Suprapubic skin (tissue), 4 donors: ENCODE measurements around the gene MRPL10.

Source experiments
- CTCF ChIP-seq, 2 donors: fragments of 200-600 bp in 1 of 2; fragments of 450-650 bp in 1 of 2; sonication (generic) in 1 of 2; IDR thresholded peaks; one replicate each; pipeline ENCODE4 v1.5.1; 2016 to 2019; ENCODE audit warnings: antibody characterized with exemption in 2 of 2, mild to moderate bottlenecking in 1 of 2, moderate library complexity in 1 of 2
- EP300 ChIP-seq: sonication (generic); formaldehyde crosslinking; IDR thresholded peaks from one replicate; pipeline ENCODE4 v1.6.1; 2017; ENCODE audit warnings: antibody characterized with exemption
- POLR2A ChIP-seq, 2 donors: fragments of 450-650 bp; IDR thresholded peaks; one replicate each; pipeline ENCODE4 v1.6.1; 2017; ENCODE audit warnings: antibody characterized with exemption in 2 of 2, mild to moderate bottlenecking in 2 of 2, moderate library complexity in 2 of 2
- POLR2AphosphoS5 ChIP-seq, 3 donors: sonication (generic); formaldehyde crosslinking; IDR thresholded peaks; one replicate each; pipeline ENCODE4 v1.6.1; 2017; ENCODE audit warnings: antibody characterized with exemption in 3 of 3

- TF ChIP-seq CTCF (IDR thresholded peaks at IDR 0.05) (no peak), POLR2AphosphoS5 (IDR thresholded peaks at IDR 0.05) (no peak), POLR2A (IDR thresholded peaks at IDR 0.05) (no peak), EP300 (no peak)
These were observed 30.1 kb downstream of the MRPL10 start for GRCh38 chr17:47801176-47801765.
